ENCODE results near the gene HHAT.
"Not testable (repeated sequence)": the region's sequence is repeated elsewhere in the genome, so short reads cannot be mapped to it uniquely, and the experiment has no call there.

HHAT gene

DNA sequence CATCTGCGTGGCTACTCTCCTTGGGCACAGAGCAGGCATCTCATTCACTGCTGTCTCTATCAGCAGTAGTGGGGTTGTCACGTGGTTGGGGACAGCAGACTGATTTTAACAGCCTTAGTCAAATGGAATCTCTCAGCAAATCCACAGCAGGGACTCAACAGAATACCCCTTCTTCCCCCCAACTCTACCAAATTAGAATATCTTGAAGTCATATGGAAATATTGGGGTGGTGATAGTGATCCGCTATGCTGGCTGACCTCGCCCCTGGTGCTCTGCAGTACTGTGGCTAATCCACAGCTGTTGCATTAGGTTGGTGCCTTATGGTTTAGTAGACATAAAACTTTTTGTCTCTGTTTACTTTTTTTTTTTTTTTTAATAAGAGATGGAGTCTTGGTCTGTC is 23.9 kb downstream of the HHAT start:
- Histone ChIP-seq H3K27me3 (ENCODE audit: insufficient read depth, low read length) (no peaks in the 10 kb centered on the region), H3K9me3 (ENCODE audit: low read length) (no peaks in the 10 kb centered on the region), H3K4me1 (ENCODE audit: insufficient read depth, low read length, severe bottlenecking) (no peaks in the 10 kb centered on the region), H3K9me2 (ENCODE audit: low read depth, low read length) (no peaks in the 10 kb centered on the region), H4K20me1 (ENCODE audit: insufficient read depth, low read length) (no peaks in the 10 kb centered on the region), H3F3A (ENCODE audit: insufficient read depth, low read length) (no peaks in the 10 kb centered on the region), H3K36me3 (ENCODE audit: insufficient read depth, low read length) (no peaks in the 10 kb centered on the region), H3K9ac (ENCODE audit: low read length) (no peak overlapping the region), H2AFZ (ENCODE audit: low read length) (no peak overlapping the region), H3K27ac (ENCODE audit: low read depth, low read length, poor library complexity, severe bottlenecking) (no peak overlapping the region), H3K4me3 (ENCODE audit: low read depth, low read length, poor library complexity, severe bottlenecking) (no peak overlapping the region), H3K79me2 (ENCODE audit: insufficient read depth, low read length) (no peaks in the 10 kb centered on the region), H3K4me2 (ENCODE audit: low read length) (no peak overlapping the region)
- TF ChIP-seq, protein P1, sequence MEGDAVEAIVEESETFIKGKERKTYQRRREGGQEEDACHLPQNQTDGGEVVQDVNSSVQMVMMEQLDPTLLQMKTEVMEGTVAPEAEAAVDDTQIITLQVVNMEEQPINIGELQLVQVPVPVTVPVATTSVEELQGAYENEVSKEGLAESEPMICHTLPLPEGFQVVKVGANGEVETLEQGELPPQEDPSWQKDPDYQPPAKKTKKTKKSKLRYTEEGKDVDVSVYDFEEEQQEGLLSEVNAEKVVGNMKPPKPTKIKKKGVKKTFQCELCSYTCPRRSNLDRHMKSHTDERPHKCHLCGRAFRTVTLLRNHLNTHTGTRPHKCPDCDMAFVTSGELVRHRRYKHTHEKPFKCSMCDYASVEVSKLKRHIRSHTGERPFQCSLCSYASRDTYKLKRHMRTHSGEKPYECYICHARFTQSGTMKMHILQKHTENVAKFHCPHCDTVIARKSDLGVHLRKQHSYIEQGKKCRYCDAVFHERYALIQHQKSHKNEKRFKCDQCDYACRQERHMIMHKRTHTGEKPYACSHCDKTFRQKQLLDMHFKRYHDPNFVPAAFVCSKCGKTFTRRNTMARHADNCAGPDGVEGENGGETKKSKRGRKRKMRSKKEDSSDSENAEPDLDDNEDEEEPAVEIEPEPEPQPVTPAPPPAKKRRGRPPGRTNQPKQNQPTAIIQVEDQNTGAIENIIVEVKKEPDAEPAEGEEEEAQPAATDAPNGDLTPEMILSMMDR (IDR thresholded peaks at IDR 0.05; ENCODE audit: low read length): no peak
- TF ChIP-seq EZH2 (IDR thresholded peaks at IDR 0.05; ENCODE audit: borderline replicate concordance, low read length): no peak

DNA sequence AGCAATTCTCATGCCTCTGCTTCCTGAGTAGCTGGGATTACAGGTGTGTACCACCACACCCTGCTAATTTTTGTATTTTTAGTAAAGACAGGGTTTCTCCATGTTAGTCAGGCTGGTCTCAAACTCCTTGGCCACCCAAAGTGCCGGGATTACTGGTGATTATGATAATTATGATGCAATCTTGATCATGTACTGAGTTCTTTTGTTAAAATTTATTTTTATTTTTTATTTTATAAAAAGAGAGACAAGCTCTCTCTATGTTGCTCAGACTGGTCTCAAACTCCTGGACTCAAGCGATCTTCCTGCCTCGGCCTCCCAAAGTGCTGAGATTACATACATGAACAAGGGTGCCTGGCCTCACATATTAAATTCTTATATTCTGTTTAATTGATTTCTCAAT is 25.6 kb downstream of the HHAT start:
- not testable (repeated sequence) for H3K9ac ChIP-seq (ENCODE audit: low read length)

DNA sequence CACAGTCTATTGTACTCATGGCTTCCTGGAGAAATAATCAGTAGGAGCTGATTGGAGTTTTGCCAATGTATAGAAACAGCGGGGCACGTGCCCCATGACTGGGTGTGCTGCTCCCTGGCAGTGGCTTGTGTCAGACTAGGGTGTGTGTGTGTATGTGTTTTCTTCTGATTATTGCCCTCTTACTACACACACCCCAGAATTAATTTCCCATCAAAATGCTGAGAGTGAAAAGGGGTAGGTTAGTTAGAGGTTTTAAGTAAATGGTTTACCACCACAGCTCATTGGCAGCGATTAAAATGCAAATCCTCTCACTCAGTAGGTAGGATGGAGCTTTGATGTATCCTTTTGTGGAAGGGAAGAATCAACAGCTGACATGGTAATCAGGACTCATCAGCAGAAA is 29.9 kb downstream of the HHAT start:
- no peaks in the 10 kb centered on the region for H3K79me2 ChIP-seq (ENCODE audit: insufficient read depth, low read length)
- no peaks in the 10 kb centered on the region for H3K27me3 ChIP-seq (ENCODE audit: insufficient read depth, low read length)
- no peak overlapping the region for H3K9ac ChIP-seq (ENCODE audit: low read length)
- TF ChIP-seq, protein P1 (IDR thresholded peaks at IDR 0.05; ENCODE audit: low read length): no peak
- no peak for TF ChIP-seq EZH2 (IDR thresholded peaks at IDR 0.05; ENCODE audit: borderline replicate concordance, low read length)
- no peaks in the 10 kb centered on the region for H3F3A ChIP-seq (ENCODE audit: insufficient read depth, low read length)
- no peak overlapping the region for H2AFZ ChIP-seq (ENCODE audit: low read length)
- no peaks in the 10 kb centered on the region for H3K36me3 ChIP-seq (ENCODE audit: insufficient read depth, low read length)
- no peaks in the 10 kb centered on the region for H3K9me3 ChIP-seq (ENCODE audit: low read length)
- H3K27ac ChIP-seq (ENCODE audit: low read depth, low read length, poor library complexity, severe bottlenecking): no peak overlapping the region
- H4K20me1 ChIP-seq (ENCODE audit: insufficient read depth, low read length): no peaks in the 10 kb centered on the region
- H3K4me2 ChIP-seq (ENCODE audit: low read length): no peak overlapping the region
- no peaks in the 10 kb centered on the region for H3K9me2 ChIP-seq (ENCODE audit: low read depth, low read length)
- H3K4me1 ChIP-seq (ENCODE audit: insufficient read depth, low read length, severe bottlenecking): no peaks in the 10 kb centered on the region
- H3K4me3 ChIP-seq (ENCODE audit: low read depth, low read length, poor library complexity, severe bottlenecking): no peak overlapping the region

More for the DNA sequence above, 25.6 kb downstream of the HHAT start:
- not testable (repeated sequence) for H3K27ac ChIP-seq (ENCODE audit: low read depth, low read length, poor library complexity, severe bottlenecking); H3K36me3 ChIP-seq (ENCODE audit: insufficient read depth, low read length); H3K4me3 ChIP-seq (ENCODE audit: low read depth, low read length, poor library complexity, severe bottlenecking); H3K4me1 ChIP-seq (ENCODE audit: insufficient read depth, low read length, severe bottlenecking); H4K20me1 ChIP-seq (ENCODE audit: insufficient read depth, low read length); H3K27me3 ChIP-seq (ENCODE audit: insufficient read depth, low read length); H3K4me2 ChIP-seq (ENCODE audit: low read length); H3F3A ChIP-seq (ENCODE audit: insufficient read depth, low read length); H3K79me2 ChIP-seq (ENCODE audit: insufficient read depth, low read length); H3K9me3 ChIP-seq (ENCODE audit: low read length); H2AFZ ChIP-seq (ENCODE audit: low read length); H3K9me2 ChIP-seq (ENCODE audit: low read depth, low read length)

DNA sequence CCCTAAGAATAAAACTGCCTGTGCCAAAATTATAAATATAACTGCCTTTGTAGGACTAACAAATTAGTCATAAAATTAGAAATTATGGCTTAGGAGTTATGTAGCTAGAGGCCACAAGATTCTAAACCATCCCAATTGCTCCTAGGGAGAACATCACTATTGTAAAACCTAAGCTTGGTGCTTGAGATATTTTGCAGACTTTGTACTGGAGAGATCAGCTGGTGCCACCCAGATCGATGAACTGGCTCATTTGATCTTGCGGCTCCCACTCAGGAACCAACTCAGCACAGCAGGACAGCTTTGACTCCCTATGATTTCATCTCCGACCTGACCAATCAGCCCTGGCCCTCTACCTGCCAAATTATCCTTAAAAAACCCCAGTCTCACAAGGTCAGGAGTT is 30.6 kb downstream of the HHAT start:
- TF ChIP-seq, protein P1 (IDR thresholded peaks at IDR 0.05; ENCODE audit: low read length): no peak
- no peak for TF ChIP-seq EZH2 (IDR thresholded peaks at IDR 0.05; ENCODE audit: borderline replicate concordance, low read length)
- no peak overlapping the region for H3K4me2 ChIP-seq (ENCODE audit: low read length)
- H3K4me3 ChIP-seq (ENCODE audit: low read depth, low read length, poor library complexity, severe bottlenecking): no peak overlapping the region

More for the DNA sequence above, 30.6 kb downstream of the HHAT start:
- Histone ChIP-seq H3K79me2 (ENCODE audit: insufficient read depth, low read length) (no peaks in the 10 kb centered on the region), H3F3A (ENCODE audit: insufficient read depth, low read length) (no peaks in the 10 kb centered on the region), H3K27ac (ENCODE audit: low read depth, low read length, poor library complexity, severe bottlenecking) (no peak overlapping the region), H3K9me3 (ENCODE audit: low read length) (no peaks in the 10 kb centered on the region), H3K9me2 (ENCODE audit: low read depth, low read length) (no peaks in the 10 kb centered on the region), H2AFZ (ENCODE audit: low read length) (no peak overlapping the region), H3K36me3 (ENCODE audit: insufficient read depth, low read length) (no peaks in the 10 kb centered on the region), H3K9ac (ENCODE audit: low read length) (no peak overlapping the region), H3K4me1 (ENCODE audit: insufficient read depth, low read length, severe bottlenecking) (no peaks in the 10 kb centered on the region), H4K20me1 (ENCODE audit: insufficient read depth, low read length) (no peaks in the 10 kb centered on the region), H3K27me3 (ENCODE audit: insufficient read depth, low read length) (no peaks in the 10 kb centered on the region)

Measured in OCI-LY1 (cell line).